Endodermal cell (in vitro differentiated cells): Measurements from ENCODE around the gene PRSS35. TPM values are rescaled to one million over a fixed set of nuclear protein-coding genes. Genes with fewer than 3 reads are reported as not detected.

ENCODE experiments used
- DNase-seq: peaks from one replicate; pipeline ENCODE4 v3.0.0-alpha.2; 2017
- H3K27ac ChIP-seq: 2 replicates; pipeline ENCODE4 v1.5.1; 2013; ENCODE audit warnings: mild to moderate bottlenecking, low read depth, low read length, moderate library complexity
- H3K27me3 ChIP-seq: 2 replicates; pipeline ENCODE4 v1.6.1; 2013; ENCODE audit warnings: mild to moderate bottlenecking, low read length, moderate library complexity; ENCODE audit not compliant: insufficient read depth, control insufficient read depth, poor library complexity, severe bottlenecking
- H3K36me3 ChIP-seq: 2 replicates; pipeline ENCODE4 v1.7.0; 2013; ENCODE audit warnings: mild to moderate bottlenecking, low read length, moderate library complexity; ENCODE audit not compliant: control insufficient read depth, insufficient read depth
- H3K4me1 ChIP-seq: one replicate; pipeline ENCODE4 v1.7.0; 2013; ENCODE audit warnings: low read length; ENCODE audit not compliant: control insufficient read depth, insufficient read depth
- H3K4me3 ChIP-seq: 2 replicates; pipeline ENCODE4 v1.5.1; 2013; ENCODE audit warnings: mild to moderate bottlenecking, low read length, moderate library complexity
- H3K9ac ChIP-seq: 2 replicates; pipeline ENCODE4 v1.6.1; 2013; ENCODE audit warnings: mild to moderate bottlenecking, low read length, moderate library complexity; ENCODE audit not compliant: poor library complexity, severe bottlenecking; ENCODE audit errors: extremely low read depth
- H3K9me3 ChIP-seq: 2 replicates; pipeline ENCODE4 v1.6.1; 2013; ENCODE audit warnings: mild to moderate bottlenecking, low read length, moderate library complexity; ENCODE audit not compliant: control insufficient read depth
- H3K27ac Mint-ChIP-seq: 2 replicates; pipeline ENCODE4 v1.8.0; 2020; ENCODE audit warnings: mixed read lengths
- H3K27me3 Mint-ChIP-seq: 2 replicates; pipeline ENCODE4 v1.8.0; 2021; ENCODE audit warnings: mild to moderate bottlenecking, mixed read lengths; ENCODE audit not compliant: insufficient read depth
- H3K36me3 Mint-ChIP-seq: 2 replicates; pipeline ENCODE4 v1.8.0; 2020; ENCODE audit warnings: low read depth, mixed read lengths
- H3K4me1 Mint-ChIP-seq: 2 replicates; pipeline ENCODE4 v1.8.0; 2020; ENCODE audit warnings: mixed read lengths
- H3K4me3 Mint-ChIP-seq: 2 replicates; pipeline ENCODE4 v1.8.0; 2020; ENCODE audit warnings: mild to moderate bottlenecking, moderate library complexity, mixed read lengths
- H3K9me3 Mint-ChIP-seq: 2 replicates; pipeline ENCODE4 v1.8.0; 2020; ENCODE audit warnings: mild to moderate bottlenecking, mixed read lengths
- CTCF ChIP-seq: fragments of 200-600 bp; sonication (generic); conservative IDR thresholded peaks from 2 replicates; pipeline ENCODE4 v1.5.0; 2021; ENCODE audit warnings: antibody characterized with exemption, mild to moderate bottlenecking
- WGBS, 2 experiments: methylation state at CpG; one replicate each; pipeline versions ENCODE4 v1.1.5 to v1.1.7; 2013; ENCODE audit warnings: missing lambda C conversion rate in 2 of 2, mixed read lengths in 1 of 2; ENCODE audit not compliant: insufficient coverage in 1 of 2, insufficient read length in 1 of 2; 5-methylcytosine and 5-hydroxymethylcytosine counted together
- long read RNA-seq, 4 experiments: library from polyadenylated mRNA in 2 of 4; library from RNA in 1 of 4; library from capped mRNA in 1 of 4; stranded (forward) in 3 of 4; unstranded in 1 of 4; transcript quantifications; one replicate each; pipeline ENCODE4 v2.0.0, GENCODE V29; 2020 to 2021; ENCODE audit warnings: inconsistent platforms in 1 of 4
- polyA plus RNA-seq, 2 experiments: library from polyadenylated mRNA; stranded (reverse); fragments of 50-300 nt; gene quantifications; one replicate each; pipeline ENCODE4 v1.2.3, GENCODE V29; 2013
- total RNA-seq, 2 donors: library from RNA; stranded (reverse); fragmentation: NEBNext Ultra II Directional in 1 of 2; extraction: Animal tissue kit (Norgen Biotek cat#: 25700) in 1 of 2; gene quantifications; 2 replicates in 1 of 2; 3 replicates in 1 of 2; pipeline ENCODE4 v1.2.1, GENCODE V29; 2021

Gene PRSS35, protein sequence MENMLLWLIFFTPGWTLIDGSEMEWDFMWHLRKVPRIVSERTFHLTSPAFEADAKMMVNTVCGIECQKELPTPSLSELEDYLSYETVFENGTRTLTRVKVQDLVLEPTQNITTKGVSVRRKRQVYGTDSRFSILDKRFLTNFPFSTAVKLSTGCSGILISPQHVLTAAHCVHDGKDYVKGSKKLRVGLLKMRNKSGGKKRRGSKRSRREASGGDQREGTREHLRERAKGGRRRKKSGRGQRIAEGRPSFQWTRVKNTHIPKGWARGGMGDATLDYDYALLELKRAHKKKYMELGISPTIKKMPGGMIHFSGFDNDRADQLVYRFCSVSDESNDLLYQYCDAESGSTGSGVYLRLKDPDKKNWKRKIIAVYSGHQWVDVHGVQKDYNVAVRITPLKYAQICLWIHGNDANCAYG
- 1 to 10 TPM; 2.1 to 3.8 TPM for total RNA-seq
- polyA plus RNA-seq (2013, experiment 1 of 2): 11.6 TPM
- polyA plus RNA-seq (2013, experiment 2 of 2): 11.1 TPM
- long read RNA-seq, experiment 1, partial matches to known transcripts: 0 of 2 reads
- long read RNA-seq, experiment 1, other reads (novel, unspliced or antisense): 1 of 2 reads
- long read RNA-seq, experiment 2, transcript PRSS35-201 (2 exons, 2,440 nt): major isoform, 6 of 6 reads
- long read RNA-seq, experiment 2, partial matches to known transcripts: 0 of 6 reads
- long read RNA-seq, experiment 2, other reads (novel, unspliced or antisense): 0 of 6 reads
- long read RNA-seq, experiment 3, transcript PRSS35-201 (2 exons, 2,440 nt): major isoform, 22 of 22 reads
- long read RNA-seq, experiment 3, partial matches to known transcripts: 0 of 22 reads
- long read RNA-seq, experiment 3, other reads (novel, unspliced or antisense): 0 of 22 reads
- long read RNA-seq, experiment 4, partial matches to known transcripts: 0 of 6 reads
- long read RNA-seq, experiment 4, other reads (novel, unspliced or antisense): 3 of 6 reads

GRCh38 chr6:83511901-83512681, at the start of gene PRSS35:
PRSS35 (plus strand) TSS chr6:83512534; CDS start chr6:83523442, 10,908 bp downstream.
- Histone ChIP-seq H3K9ac (peak within 1 kb of the TSS; percentile 32), H3K4me1 (no peaks in the 10 kb centered on the region), H3K4me3 (peak within 1 kb of the TSS; percentile 79), H3K36me3 (no peaks in the 10 kb centered on the region), H3K27me3 (no peaks in the 10 kb centered on the region), H3K27ac (no peak within 1 kb of the TSS), H3K9me3 (no peaks in the 10 kb centered on the region)
- DNase-seq: peak; percentile 95
- no peaks in the 10 kb centered on the region for H3K9me3 Mint-ChIP-seq
- 0 to 1% methylated on average over 6 to 38 of the region's 38 CpGs for WGBS, 2 experiments
- H3K27me3 Mint-ChIP-seq: peaks cover 7% of the 10 kb centered on the region
- TF ChIP-seq CTCF: peak; percentile 97
- H3K36me3 Mint-ChIP-seq: no peaks in the 10 kb centered on the region
- H3K4me3 Mint-ChIP-seq: peak within 1 kb of the TSS; percentile 70
- peak within 1 kb of the TSS; percentile 14 for H3K27ac Mint-ChIP-seq
- peaks cover 9% of the 10 kb centered on the region for H3K4me1 Mint-ChIP-seq

- Histone ChIP-seq H3K9ac (no peak overlapping the region), H3K9me3 (no peaks in the 10 kb centered on the region), H3K4me1 (peaks cover 10% of the 10 kb centered on the region), H3K36me3 (no peaks in the 10 kb centered on the region), H3K4me3 (no peak overlapping the region), H3K27me3 (no peaks in the 10 kb centered on the region), H3K27ac (no peak overlapping the region)
- no peak overlapping the region for H3K27ac Mint-ChIP-seq
- no peaks in the 10 kb centered on the region for H3K36me3 Mint-ChIP-seq
- peaks cover 12% of the 10 kb centered on the region for H3K27me3 Mint-ChIP-seq
- 86 to 89% methylated on average over 2 of the region's 2 CpGs for WGBS, 2 experiments
- no peak for TF ChIP-seq CTCF
- H3K9me3 Mint-ChIP-seq: peaks cover 7% of the 10 kb centered on the region
- H3K4me1 Mint-ChIP-seq: peaks cover 28% of the 10 kb centered on the region
- DNase-seq: no peak
- H3K4me3 Mint-ChIP-seq: no peak overlapping the region
Measured at GRCh38 chr6:83463886-83464285, 48.4 kb upstream of the PRSS35 start.
